NCI-H1694 treated with DMSO at 0.1 percent for 48 hours (cell line): Measurements from ENCODE around the gene CRYGB.
A peak's percentile ranks its signal among the peaks of the same experiment; 100 is the strongest.

Experiments
- DNase-seq: peaks from one replicate; lab custom pipeline; 2025; lab: John Stamatoyannopoulos, UW

Gene CRYGB

GRCh38 chr2:208146006-208146405, at the start of gene CRYGB:
TSS of gene CRYGB (minus strand) at chr2:208146158. CDS start at chr2:208146120, 38 bp downstream.
- DNase-seq: no peak

GRCh38 chr2:208195531-208195930, 49.6 kb upstream of the CRYGB start:
- no peak for DNase-seq

- DNase-seq: no peak
These were observed 46.8 kb upstream of the CRYGB start for GRCh38 chr2:208192611-208193236.

GRCh38 chr2:208189810-208190503, 44.0 kb upstream of the CRYGB start, which contains the start of gene C2orf80:
TSS of gene C2orf80 (minus strand) at chr2:208190030. CDS start at chr2:208186986, 3,044 bp downstream.
- DNase-seq: no peak

GRCh38 chr2:208189069-208189809, 43.3 kb upstream of the CRYGB start:
- no peak for DNase-seq

GRCh38 chr2:208186893-208187292, 40.9 kb upstream of the CRYGB start:
- DNase-seq: no peak

GRCh38 chr2:208186465-208186864, 40.5 kb upstream of the CRYGB start:
- no peak for DNase-seq

GRCh38 chr2:208183972-208184705, 38.2 kb upstream of the CRYGB start:
- DNase-seq: no peak

GRCh38 chr2:208183526-208183925, 37.6 kb upstream of the CRYGB start:
- no peak for DNase-seq

- DNase-seq: no peak
These were observed 36.9 kb upstream of the CRYGB start for GRCh38 chr2:208182835-208183234.

- DNase-seq: no peak
These were observed 33.2 kb upstream of the CRYGB start for GRCh38 chr2:208179028-208179609.

GRCh38 chr2:208175840-208176153, 29.8 kb upstream of the CRYGB start:
- DNase-seq: no peak

GRCh38 chr2:208175069-208175839, 29.3 kb upstream of the CRYGB start:
- peak; percentile 86 for DNase-seq

GRCh38 chr2:208174144-208174543, 28.2 kb upstream of the CRYGB start:
- DNase-seq: no peak

GRCh38 chr2:208172125-208172524, 26.2 kb upstream of the CRYGB start:
- DNase-seq: no peak

GRCh38 chr2:208164951-208165755, 19.2 kb upstream of the CRYGB start:
- no peak for DNase-seq

GRCh38 chr2:208163489-208163888, 17.5 kb upstream of the CRYGB start, which contains the start of gene CRYGA:
TSS of gene CRYGA (minus strand) at chr2:208163589. CDS start at chr2:208163556, 33 bp downstream.
- DNase-seq: no peak

- DNase-seq: no peak
These were observed 10.5 kb upstream of the CRYGB start for GRCh38 chr2:208156439-208156838.

- no peak for DNase-seq
These were observed 7.2 kb upstream of the CRYGB start for GRCh38 chr2:208153156-208153555.

GRCh38 chr2:208150956-208151355, 5.0 kb upstream of the CRYGB start:
- no peak for DNase-seq
